Heart right ventricle (tissue), 16 donors: ENCODE measurements around the gene PLEKHA1. TPM values are rescaled to one million over a fixed set of nuclear protein-coding genes. Genes with fewer than 3 reads are reported as not detected.

Source experiments
- ATAC-seq, 8 donors: fragments of 200-7000 bp; cut with Tn5 transposase; one replicate each; pipeline ENCODE4 v1.9.1; 2020; ENCODE audit warnings: mild to moderate bottlenecking in 8 of 8, moderate library complexity in 8 of 8, moderate number of reproducible peaks in 1 of 8
- DNase-seq, 2 donors: peaks; one replicate each; pipeline ENCODE4 v3.0.0-alpha.2; 2020
- H3K27ac ChIP-seq, 10 donors: fragments of 200-600 bp; sonication (generic) in 2 of 10; one replicate each; pipeline versions ENCODE4 v1.5.0 to v1.8.0; 2020 to 2022; ENCODE audit warnings: mild to moderate bottlenecking in 3 of 10
- H3K27me3 ChIP-seq, 7 donors: fragments of 200-600 bp; one replicate each; pipeline ENCODE4 v1.8.0; 2021 to 2022; ENCODE audit warnings: mild to moderate bottlenecking in 2 of 7
- H3K36me3 ChIP-seq, 9 donors: fragments of 200-600 bp; sonication (generic) in 1 of 9; one replicate each; pipeline versions ENCODE4 v1.5.0 to v1.8.0; 2020 to 2022; ENCODE audit warnings: mild to moderate bottlenecking in 2 of 9
- H3K4me1 ChIP-seq, 9 donors: fragments of 200-600 bp; sonication (generic) in 1 of 9; one replicate each; pipeline versions ENCODE4 v1.5.0 to v1.8.0; 2020 to 2022; ENCODE audit warnings: mild to moderate bottlenecking in 4 of 9
- H3K4me3 ChIP-seq, 10 donors: fragments of 200-600 bp; sonication (generic) in 2 of 10; one replicate each; pipeline versions ENCODE4 v1.5.0 to v1.8.0; 2020 to 2022; ENCODE audit warnings: mild to moderate bottlenecking in 7 of 10, moderate library complexity in 2 of 10
- H3K9me3 ChIP-seq, 11 donors: fragments of 200-600 bp in 10 of 11; sonication (generic) in 2 of 11; one replicate each; pipeline versions ENCODE4 v1.5.0 to v1.8.0; 2013 to 2022; ENCODE audit warnings: mild to moderate bottlenecking in 2 of 11, control low read depth in 1 of 11, moderate library complexity in 1 of 11
- WGBS, 2 donors: extraction: QIAGEN DNeasy Blood & Tissue Kit; methylation state at CpG; one replicate each; pipeline ENCODE4 v1.1.7; 2013; ENCODE audit warnings: inconsistent platforms in 1 of 2; 5-methylcytosine and 5-hydroxymethylcytosine counted together
- intact Hi-C, 10 donors: fragments of 100-400 bp; cut with DNase I; formaldehyde crosslinking; loops; one replicate each; pipeline versions ENCODE4 v1.11.1 to v1.14.2; 2022
- polyA plus RNA-seq, 2 donors: library from polyadenylated mRNA; stranded (reverse); fragments of 200-250 nt; gene quantifications; one replicate each; pipeline ENCODE4 v1.2.3, GENCODE V29; 2013
- total RNA-seq, 10 donors: library from RNA; stranded (reverse); fragmentation: NEBNext Ultra II Directional in 3 of 10; extraction: Animal tissue kit (Norgen Biotek cat#: 25700) in 3 of 10; gene quantifications; one replicate each; pipeline versions ENCODE4 v1.2.1 to v1.2.4, GENCODE V29; 2021 to 2023
- TF ChIP-seq, protein P1 (sequence below), 9 donors: fragments of 200-600 bp; sonication (generic) in 2 of 9; IDR thresholded peaks; one replicate each; pipeline versions ENCODE4 v1.5.0 to v1.8.0; 2021 to 2022; ENCODE audit warnings: antibody characterized with exemption in 9 of 9, mild to moderate bottlenecking in 5 of 9, moderate library complexity in 1 of 9
- donor health status: Arrhythmogenic right ventricular cardiomyopathy.
- donor health status: ischemic (EF 13 %, LVEDD 7.1; RV severe dilation, severe dysfunction).
- donor health status: healthy with polysubstance abuse.
- donor health status: DM: no; HTN: yes; CAD: no.
- donor health status: DM: no; HTN: no; CAD: no.
- donor health status: ischemic (EF 25% LVEDD 6.9; RV normal size, moderate dysfunction).
- donor health status: ischemic (EF 25% LVEDD 5.7; RV mildly dilated, moderate dysfunction).
- donor health status: healthy.
- donor health status: DM: yes; HTN: yes; CAD: no.
- donor health status: Ischemic cardiomyopathy.
- donor health status: ischemic (EF 35%, LVEDD 5.7; RV mildly dilated, moderate dysfunction).
- donor health status: nonischemic (EF 11% LVEDD 7.7; RV severe dilation, severe dysfunction).
- donor health status: DM: yes; HTN: yes; CAD: no.
- donor health status: PGD.
- donor health status: ischemic (EF 29% LVEDD 5.4; RV normal size, mild dysfunction).
- donor health status: nonischemic (EF 23%, LVEDD 6.1; RV moderate dilation, normal function).

PLEKHA1 gene
- total and polyA plus RNA-seq, 12 donors, result 16.7 to 72.9 (median 49.4) TPM

DNA sequence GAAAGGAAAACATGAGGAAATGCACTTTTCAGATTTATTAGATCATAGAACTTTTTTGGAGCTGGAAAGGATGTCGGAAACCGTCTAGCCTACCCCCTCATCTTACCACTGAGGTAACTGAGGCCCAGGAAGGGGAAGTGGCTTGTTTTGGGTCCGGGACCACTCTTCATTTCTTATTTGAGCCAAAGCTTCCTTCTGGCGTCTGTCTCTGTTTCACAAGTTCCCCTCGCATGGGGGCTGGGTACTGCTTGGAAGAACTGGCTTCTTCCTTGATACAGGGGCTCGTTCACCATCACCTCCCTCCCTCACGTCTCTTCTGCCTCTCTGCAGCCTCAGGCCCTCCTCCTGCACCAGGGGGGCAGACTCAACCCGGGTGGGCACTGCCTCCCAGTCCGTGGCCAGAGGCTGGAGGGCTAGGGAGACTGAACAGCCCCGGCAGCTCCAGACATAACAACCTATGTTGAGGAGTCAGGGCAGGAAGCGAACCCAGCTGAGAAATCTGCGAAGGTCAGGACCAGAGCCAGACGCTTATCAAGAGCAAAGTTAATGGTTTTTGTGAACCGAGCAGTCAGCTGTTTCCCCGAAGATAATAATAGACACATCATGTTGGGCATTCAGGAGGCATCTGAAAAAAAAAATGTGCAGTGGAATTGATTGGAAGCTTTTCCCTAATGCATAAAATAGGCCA, 99.8 kb downstream of the PLEKHA1 start:
- Histone ChIP-seq H3K36me3 (peaks cover 0 to 3% (median 0%) of the 10 kb centered on the region in 9 donors), H3K4me3 (peak overlapping the region in 5 of 10 donors; percentile 2 to 32 (median 30)), H3K9me3 (no peaks in the 10 kb centered on the region), H3K4me1 (peaks cover 15 to 70% (median 50%) of the 10 kb centered on the region in 9 donors), H3K27me3 (no peaks in the 10 kb centered on the region), H3K27ac (peak overlapping the region in 8 of 10 donors; percentile 53 to 87 (median 72))
- DNase-seq, result peak in 1 of 2 donors; percentile 50
- intact Hi-C loops, result no loop called here
- peak; percentile 33 to 84 (median 76) for ATAC-seq
- WGBS, 2 donors, result 21 to 26% methylated on average over 15 of the region's 15 CpGs
- TF ChIP-seq, protein P1, sequence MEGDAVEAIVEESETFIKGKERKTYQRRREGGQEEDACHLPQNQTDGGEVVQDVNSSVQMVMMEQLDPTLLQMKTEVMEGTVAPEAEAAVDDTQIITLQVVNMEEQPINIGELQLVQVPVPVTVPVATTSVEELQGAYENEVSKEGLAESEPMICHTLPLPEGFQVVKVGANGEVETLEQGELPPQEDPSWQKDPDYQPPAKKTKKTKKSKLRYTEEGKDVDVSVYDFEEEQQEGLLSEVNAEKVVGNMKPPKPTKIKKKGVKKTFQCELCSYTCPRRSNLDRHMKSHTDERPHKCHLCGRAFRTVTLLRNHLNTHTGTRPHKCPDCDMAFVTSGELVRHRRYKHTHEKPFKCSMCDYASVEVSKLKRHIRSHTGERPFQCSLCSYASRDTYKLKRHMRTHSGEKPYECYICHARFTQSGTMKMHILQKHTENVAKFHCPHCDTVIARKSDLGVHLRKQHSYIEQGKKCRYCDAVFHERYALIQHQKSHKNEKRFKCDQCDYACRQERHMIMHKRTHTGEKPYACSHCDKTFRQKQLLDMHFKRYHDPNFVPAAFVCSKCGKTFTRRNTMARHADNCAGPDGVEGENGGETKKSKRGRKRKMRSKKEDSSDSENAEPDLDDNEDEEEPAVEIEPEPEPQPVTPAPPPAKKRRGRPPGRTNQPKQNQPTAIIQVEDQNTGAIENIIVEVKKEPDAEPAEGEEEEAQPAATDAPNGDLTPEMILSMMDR (IDR thresholded peaks at IDR 0.05), result no peak

DNA sequence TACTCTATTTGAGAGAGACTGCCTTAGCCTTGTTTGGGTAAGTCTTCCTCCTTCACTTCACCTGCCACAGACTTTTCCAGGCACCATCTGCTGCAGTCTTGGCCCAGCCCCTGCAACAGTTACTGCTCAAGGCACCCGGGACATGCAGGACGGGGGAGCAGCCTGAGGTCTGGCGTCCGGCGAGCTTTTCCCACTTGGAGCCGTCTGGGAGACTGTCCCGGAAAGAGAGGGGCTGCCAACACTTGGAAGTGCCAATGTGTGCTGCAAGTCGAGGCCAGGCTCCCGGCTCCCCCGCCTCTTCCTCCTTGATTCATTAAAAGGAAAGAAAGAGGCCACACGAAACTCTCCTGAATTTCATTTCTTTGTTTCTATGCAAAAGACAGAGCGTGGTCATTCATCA, 100.6 kb downstream of the PLEKHA1 start:
- H3K36me3 ChIP-seq, result peaks cover 0 to 3% (median 0%) of the 10 kb centered on the region in 9 donors
- H3K27me3 ChIP-seq, result no peaks in the 10 kb centered on the region
- intact Hi-C loops, result no loop called here
- ATAC-seq (peak; percentile 77 to 92 (median 88)), DNase-seq (peak; percentile 75 to 79)
- WGBS, 2 donors, result 10 to 26% methylated on average over 12 of the region's 12 CpGs
- TF ChIP-seq, protein P1 (IDR thresholded peaks at IDR 0.05), result no peak
- H3K4me1 ChIP-seq, result peaks cover 15 to 62% (median 41%) of the 10 kb centered on the region in 9 donors
- no peaks in the 10 kb centered on the region for H3K9me3 ChIP-seq
- H3K27ac ChIP-seq, result peak overlapping the region in 9 of 10 donors; percentile 40 to 87 (median 70)
- H3K4me3 ChIP-seq, result peak overlapping the region in 4 of 10 donors; percentile 2 to 32 (median 20)

DNA sequence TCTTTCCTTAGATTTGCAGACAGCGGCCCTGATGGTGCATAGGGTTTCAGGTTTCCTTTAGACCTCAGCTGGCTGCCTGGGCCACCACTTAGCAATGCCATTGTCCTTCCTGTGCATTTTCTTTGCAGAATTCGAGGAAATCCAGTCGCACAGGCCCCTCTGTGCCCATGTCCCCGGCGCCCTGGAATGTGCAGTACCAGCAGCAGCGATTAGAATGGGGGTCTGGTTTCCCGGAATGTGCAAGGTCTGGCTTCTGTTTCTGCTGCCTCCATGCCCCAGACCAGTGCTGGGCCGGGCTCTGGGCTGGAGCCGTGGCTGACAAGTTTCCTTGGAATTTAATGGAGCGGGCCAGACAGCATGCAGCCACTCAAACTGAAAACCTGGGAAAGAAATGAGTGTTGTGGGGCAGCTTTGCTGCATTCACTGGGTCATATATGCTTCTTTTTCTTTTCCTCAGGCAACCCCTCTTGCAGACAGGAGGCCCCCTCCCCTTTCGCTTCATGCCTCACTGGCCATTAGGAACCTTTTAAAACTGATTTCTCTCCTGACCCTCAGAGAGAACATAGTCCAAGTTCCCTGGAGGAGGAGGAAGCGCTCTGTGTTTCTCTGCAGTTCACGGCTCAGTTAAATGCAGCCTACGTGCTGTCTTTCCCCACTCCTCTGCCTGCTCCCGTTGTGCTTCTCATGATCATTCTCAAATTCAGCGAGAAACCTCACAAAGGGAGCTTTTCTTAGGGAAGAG, 101.3 kb downstream of the PLEKHA1 start:
- peaks cover 0 to 3% (median 0%) of the 10 kb centered on the region in 9 donors for H3K36me3 ChIP-seq
- peak overlapping the region in 3 of 10 donors; percentile 2 to 32 (median 10) for H3K4me3 ChIP-seq
- H3K9me3 ChIP-seq, result no peaks in the 10 kb centered on the region
- intact Hi-C loops, result no loop called here
- H3K27ac ChIP-seq, result peak overlapping the region in 8 of 10 donors; percentile 40 to 87 (median 72)
- ATAC-seq (peak in 4 of 8 donors; percentile 7 to 27 (median 17)), DNase-seq (no peak)
- WGBS, 2 donors, result 75 to 77% methylated on average over 16 of the region's 16 CpGs
- TF ChIP-seq, protein P1 (IDR thresholded peaks at IDR 0.05), result no peak
- H3K4me1 ChIP-seq, result peaks cover 15 to 55% (median 39%) of the 10 kb centered on the region in 9 donors
- H3K27me3 ChIP-seq, result no peaks in the 10 kb centered on the region

DNA sequence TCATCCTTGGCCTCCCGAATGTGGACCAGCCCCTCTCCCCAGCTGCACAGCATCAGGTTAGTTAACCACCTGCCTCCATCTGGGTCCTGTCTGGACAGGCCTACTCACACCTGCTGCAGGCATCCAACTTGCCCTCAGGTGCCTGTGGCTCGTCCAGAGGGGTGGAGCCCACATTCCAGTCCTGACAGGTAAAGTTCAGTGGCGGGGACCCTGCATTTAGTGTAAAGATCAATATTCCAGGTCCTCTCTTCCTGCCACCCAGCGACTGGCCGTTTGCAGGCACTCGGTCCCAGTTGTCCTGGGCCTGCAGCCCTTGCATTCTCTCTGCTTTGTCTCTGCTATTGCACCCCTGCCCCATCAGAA, 101.8 kb downstream of the PLEKHA1 start:
- Histone ChIP-seq H3K36me3 (peaks cover 0 to 3% (median 0%) of the 10 kb centered on the region in 9 donors), H3K4me3 (no peak overlapping the region), H3K9me3 (no peaks in the 10 kb centered on the region), H3K4me1 (peaks cover 15 to 50% (median 39%) of the 10 kb centered on the region in 9 donors), H3K27ac (peak overlapping the region in 2 of 10 donors; percentile 73 to 87), H3K27me3 (no peaks in the 10 kb centered on the region)
- DNase-seq, result no peak
- TF ChIP-seq, protein P1 (IDR thresholded peaks at IDR 0.05), result no peak
- intact Hi-C loops, result no loop called here
- WGBS, 2 donors, result 94 to 98% methylated on average over 6 of the region's 6 CpGs
- no peak for ATAC-seq
